CD14-positive monocyte (primary cell): ENCODE results near the gene NBAS. TPM values are rescaled to one million over a fixed set of nuclear protein-coding genes. Genes with fewer than 3 reads are reported as not detected.

ENCODE experiments used
- DNase-seq, 3 donors: peaks; one replicate each; pipeline ENCODE4 v3.0.0-alpha.2; 2011 to 2022
- H2AFZ ChIP-seq: 2 replicates; pipeline ENCODE4 v1.6.0; 2012; ENCODE audit warnings: mild to moderate bottlenecking, low read depth, low read length, inconsistent platforms; ENCODE audit not compliant: insufficient read depth, poor library complexity, severe bottlenecking
- H3K27ac ChIP-seq, 2 donors: 1 replicate in 1 of 2; 2 replicates in 1 of 2; pipeline ENCODE4 v1.5.1; 2012 to 2013; ENCODE audit warnings: low read length in 2 of 2, control low read depth in 1 of 2, inconsistent platforms in 1 of 2, low read depth in 1 of 2, mild to moderate bottlenecking in 1 of 2
- H3K27me3 ChIP-seq, 2 donors: one replicate each; pipeline versions ENCODE4 v1.6.0 to v1.6.1; 2011 to 2013; ENCODE audit warnings: low read length in 2 of 2; ENCODE audit not compliant: control insufficient read depth in 2 of 2, insufficient read depth in 2 of 2
- H3K36me3 ChIP-seq, 2 donors: replicated peaks in 1 of 2; 1 replicate in 1 of 2; 2 replicates in 1 of 2; pipeline versions ENCODE4 v1.5.1 to v1.6.1; 2012 to 2013; ENCODE audit warnings: low read length in 2 of 2, control low read depth in 1 of 2, inconsistent platforms in 1 of 2, mild to moderate bottlenecking in 1 of 2; ENCODE audit not compliant: insufficient read depth in 2 of 2, control insufficient read depth in 1 of 2
- H3K4me1 ChIP-seq, 2 donors: 1 replicate in 1 of 2; 2 replicates in 1 of 2; pipeline versions ENCODE4 v1.5.1 to v1.6.1; 2012 to 2013; ENCODE audit warnings: low read length in 2 of 2, control low read depth in 1 of 2, inconsistent platforms in 1 of 2, mild to moderate bottlenecking in 1 of 2, moderate library complexity in 1 of 2; ENCODE audit not compliant: insufficient read depth in 2 of 2, control insufficient read depth in 1 of 2
- H3K4me2 ChIP-seq: replicated peaks from 2 replicates; pipeline ENCODE3; 2012; ENCODE audit warnings: low read length, moderate library complexity, mild to moderate bottlenecking; ENCODE audit not compliant: poor library complexity, severe bottlenecking; ENCODE audit errors: extremely low read depth
- H3K4me3 ChIP-seq, 3 experiments: fragments of 200-600 bp in 1 of 3; sonication (generic) in 1 of 3; replicated peaks in 1 of 3; 1 replicate in 2 of 3; 2 replicates in 1 of 3; pipeline ENCODE4 v1.5.1; 2011 to 2013; ENCODE audit warnings: low read length in 3 of 3, mild to moderate bottlenecking in 3 of 3, control low read depth in 2 of 3, low read depth in 2 of 3, inconsistent platforms in 1 of 3, moderate library complexity in 1 of 3
- H3K79me2 ChIP-seq: 2 replicates; pipeline ENCODE4 v1.6.0; 2012; ENCODE audit warnings: mild to moderate bottlenecking, control low read depth, inconsistent platforms, low read length, moderate library complexity; ENCODE audit not compliant: insufficient read depth
- H3K9ac ChIP-seq: 2 replicates; pipeline ENCODE4 v1.6.0; 2017; ENCODE audit warnings: low read length, mild to moderate bottlenecking; ENCODE audit not compliant: insufficient read depth, poor library complexity, severe bottlenecking
- H3K9me3 ChIP-seq, 2 donors: replicated peaks in 1 of 2; 1 replicate in 1 of 2; 2 replicates in 1 of 2; pipeline versions ENCODE4 v1.5.1 to v1.6.1; 2012 to 2013; ENCODE audit warnings: low read length in 2 of 2, control low read depth in 1 of 2; ENCODE audit not compliant: control insufficient read depth in 1 of 2, insufficient read depth in 1 of 2
- H4K20me1 ChIP-seq: 2 replicates; pipeline ENCODE4 v1.6.0; 2012; ENCODE audit warnings: mild to moderate bottlenecking, low read length, control low read depth, moderate library complexity; ENCODE audit not compliant: insufficient read depth
- H3K27ac Mint-ChIP-seq, 7 donors: one replicate each; pipeline ENCODE4 v1.8.0; 2020; ENCODE audit warnings: mild to moderate bottlenecking in 7 of 7, mixed read lengths in 7 of 7, moderate library complexity in 6 of 7, inconsistent platforms in 2 of 7
- H3K27me3 Mint-ChIP-seq, 3 donors: one replicate each; pipeline ENCODE4 v1.8.0; 2021 to 2022; ENCODE audit warnings: low read depth in 3 of 3, mild to moderate bottlenecking in 3 of 3, mixed read lengths in 3 of 3, moderate library complexity in 3 of 3, inconsistent platforms in 1 of 3
- H3K36me3 Mint-ChIP-seq, 2 donors: one replicate each; pipeline ENCODE4 v1.8.0; 2020; ENCODE audit warnings: mixed read lengths in 2 of 2, inconsistent platforms in 1 of 2, mild to moderate bottlenecking in 1 of 2
- H3K4me1 Mint-ChIP-seq: one replicate; pipeline ENCODE4 v1.8.0; 2020; ENCODE audit warnings: mild to moderate bottlenecking, mixed read lengths
- H3K4me3 Mint-ChIP-seq, 2 donors: one replicate each; pipeline ENCODE4 v1.8.0; 2020; ENCODE audit warnings: mild to moderate bottlenecking in 2 of 2, mixed read lengths in 2 of 2, moderate library complexity in 1 of 2
- H3K9me3 Mint-ChIP-seq, 7 donors: one replicate each; pipeline ENCODE4 v1.8.0; 2020 to 2022; ENCODE audit warnings: mixed read lengths in 7 of 7, mild to moderate bottlenecking in 6 of 7, moderate library complexity in 6 of 7, inconsistent platforms in 2 of 7
- CTCF ChIP-seq: fragments of 200-600 bp; IDR thresholded peaks from one replicate; pipeline ENCODE4 v1.8.0; 2022; ENCODE audit warnings: antibody characterized with exemption, mild to moderate bottlenecking
- WGBS: methylation state at CpG from one replicate; pipeline ENCODE4 v1.1.5; 2013; ENCODE audit warnings: missing lambda C conversion rate; ENCODE audit not compliant: insufficient coverage; 5-methylcytosine and 5-hydroxymethylcytosine counted together
- intact Hi-C, 2 donors: fragments of 100-400 bp; cut with micrococcal nuclease; formaldehyde crosslinking; loops; one replicate each; pipeline versions ENCODE4 v1.15.0 to v1.15.1; 2023
- polyA plus RNA-seq, 3 donors: library from polyadenylated mRNA; depleted of rRNA in 1 of 3; unstranded in 2 of 3; stranded (reverse) in 1 of 3; fragments of 300-500 nt in 2 of 3; fragments of >200 nt in 1 of 3; fragmentation: Illumina TruSeq in 2 of 3; gene quantifications; 1 replicate in 2 of 3; 2 replicates in 1 of 3; pipeline ENCODE4 v1.2.3, GENCODE V29; 2012 to 2021

NBAS gene
- polyA plus RNA-seq, 3 donors = 8.9 to 10.9 (median 8.9) TPM

DNA sequence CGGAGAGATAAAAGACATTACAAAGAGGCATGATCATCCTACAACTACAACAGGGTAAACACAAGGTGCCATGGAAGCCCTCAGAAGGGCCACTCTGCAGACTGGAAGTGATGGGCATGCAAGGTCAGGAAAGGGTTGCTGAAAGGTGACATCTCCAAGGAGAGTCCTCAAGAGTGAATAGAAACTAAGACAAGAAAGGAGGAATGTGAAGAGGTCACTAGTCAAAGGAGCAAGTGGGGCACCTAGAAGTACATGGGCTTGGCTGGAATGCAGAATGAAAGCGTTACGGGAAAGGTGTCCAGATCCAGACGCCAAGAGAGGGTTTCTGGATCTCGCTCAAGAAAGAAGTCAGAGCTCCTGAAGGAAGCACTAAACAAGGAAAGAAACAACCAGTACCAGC lies 314.3 kb downstream of the NBAS start:
- no peak for TF ChIP-seq CTCF
- H3K27me3 Mint-ChIP-seq = no peaks in the 10 kb centered on the region

DNA sequence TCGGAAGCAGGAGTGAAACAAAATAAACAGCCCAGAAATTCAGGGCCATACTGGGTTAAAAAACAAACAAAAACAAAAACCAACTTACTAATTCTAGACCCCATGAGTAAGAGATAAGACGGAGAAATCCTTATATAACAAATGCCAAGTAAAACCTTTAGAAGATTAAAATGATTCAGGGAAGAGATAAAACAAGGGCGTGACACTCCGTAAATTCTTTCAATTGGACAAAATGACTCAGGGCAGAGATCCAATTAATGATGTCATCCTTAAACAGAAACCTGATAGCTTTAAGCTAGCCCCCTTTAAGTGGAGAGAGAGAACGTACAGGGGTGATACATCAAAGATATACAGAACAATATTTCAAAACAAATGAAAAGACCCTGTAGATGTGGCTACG lies 317.4 kb downstream of the NBAS start:
- Mint-ChIP-seq H3K27ac (no peak overlapping the region), H3K27me3 (peaks cover 0 to 1% (median 0%) of the 10 kb centered on the region in 3 donors), H3K9me3 (peaks cover 0 to 13% (median 7%) of the 10 kb centered on the region in 7 donors), H3K36me3 (peaks cover 11 to 16% of the 10 kb centered on the region in 2 donors), H3K4me1 (peaks cover 2% of the 10 kb centered on the region), H3K4me3 (no peak overlapping the region)
- no peaks in the 10 kb centered on the region for H3K9me3 ChIP-seq
- DNase-seq = no peak
- intact Hi-C loops = no loop called here
- H3K27ac ChIP-seq = no peak overlapping the region
- no peaks in the 10 kb centered on the region for H4K20me1 ChIP-seq
- no peak overlapping the region for H2AFZ ChIP-seq
- H3K27me3 ChIP-seq = no peaks in the 10 kb centered on the region
- no peaks in the 10 kb centered on the region for H3K4me1 ChIP-seq
- no CpG with 5 or more reads among the region's 6 CpGs for WGBS
- TF ChIP-seq CTCF = no peak
- H3K79me2 ChIP-seq = no peaks in the 10 kb centered on the region
- no peak overlapping the region for H3K4me2 ChIP-seq
- no peak overlapping the region for H3K9ac ChIP-seq
- H3K4me3 ChIP-seq = no peak overlapping the region
- H3K36me3 ChIP-seq = no peaks in the 10 kb centered on the region

More for the DNA sequence above, 314.3 kb downstream of the NBAS start:
- Histone ChIP-seq H3K4me2 (no peak overlapping the region), H3K27ac (no peak overlapping the region), H3K9ac (no peak overlapping the region), H3K9me3 (peaks cover 0 to 5% of the 10 kb centered on the region in 2 donors), H3K79me2 (no peaks in the 10 kb centered on the region), H2AFZ (no peak overlapping the region), H3K27me3 (no peaks in the 10 kb centered on the region), H3K36me3 (peaks cover 0 to 5% of the 10 kb centered on the region in 2 donors), H3K4me3 (no peak overlapping the region), H4K20me1 (no peaks in the 10 kb centered on the region), H3K4me1 (no peaks in the 10 kb centered on the region)
- 100% methylated on average over 4 of the region's 5 CpGs for WGBS
- no peak for DNase-seq
- Mint-ChIP-seq H3K4me3 (no peak overlapping the region), H3K36me3 (peaks cover 15 to 17% of the 10 kb centered on the region in 2 donors), H3K9me3 (peaks cover 3 to 15% (median 11%) of the 10 kb centered on the region in 7 donors), H3K27ac (no peak overlapping the region), H3K4me1 (peaks cover 4% of the 10 kb centered on the region)
- intact Hi-C loops = no loop called here
